ENCODE results near the gene HOXA9. TPM values are rescaled to one million over a fixed set of nuclear protein-coding genes. Genes with fewer than 3 reads are reported as not detected.

Gene HOXA9
- total RNA-seq, 1 donor from 2014 or later, result not detected

DNA sequence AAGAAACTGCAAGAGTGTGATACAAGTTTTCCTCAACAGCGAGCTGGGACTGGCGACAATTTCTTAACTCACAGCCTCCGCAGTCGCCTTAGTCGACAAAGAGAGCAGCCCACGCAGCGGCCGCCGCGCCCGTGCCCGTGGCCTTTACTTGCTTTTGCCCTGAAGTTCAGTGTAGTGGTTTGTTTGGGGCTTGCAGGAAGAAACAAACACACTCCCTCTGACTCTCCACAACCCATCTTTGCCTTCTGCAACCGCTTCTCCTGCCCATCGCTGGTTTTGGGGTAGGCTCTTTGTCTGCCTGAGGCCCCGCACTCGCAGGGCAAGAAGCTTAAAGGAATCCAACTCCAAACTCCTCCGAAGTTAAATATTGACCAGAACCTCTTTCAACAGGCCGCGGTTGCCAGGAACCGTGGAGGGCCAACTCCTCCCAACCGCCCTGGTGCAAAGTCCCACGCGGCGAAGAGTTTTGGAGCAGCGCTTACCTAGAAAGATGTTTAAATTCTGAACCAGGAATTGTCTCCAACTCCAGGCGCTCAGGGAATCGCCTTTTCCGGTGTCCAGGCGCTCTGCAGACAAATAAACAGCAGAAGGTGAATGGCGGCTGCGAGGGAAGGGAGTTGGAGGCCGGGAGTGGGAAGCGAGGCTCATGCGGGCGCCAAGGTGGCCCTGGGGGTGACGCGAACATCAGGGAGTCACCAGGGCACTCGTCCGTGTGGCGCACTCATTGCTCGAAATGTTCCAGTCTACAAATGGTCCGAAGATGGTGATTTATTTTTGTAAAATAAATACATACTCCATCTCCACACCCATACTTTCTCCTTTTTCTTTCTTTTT, 43.0 kb downstream of the HOXA9 start:
- Mint-ChIP-seq H3K36me3 (ENCODE audit: unreplicated experiment) (no peaks in the 10 kb centered on the region), H3K27me3 (ENCODE audit: unreplicated experiment) (peaks cover 96% of the 10 kb centered on the region), H3K4me3 (ENCODE audit: unreplicated experiment) (no peak overlapping the region), H3K9me3 (ENCODE audit: unreplicated experiment) (no peaks in the 10 kb centered on the region), H3K4me1 (ENCODE audit: unreplicated experiment) (no peaks in the 10 kb centered on the region), H3K27ac (ENCODE audit: unreplicated experiment) (no peak overlapping the region)
- DNase-seq (ENCODE audit: extremely low spot score, unreplicated experiment), result no peak
- TF ChIP-seq, protein P1, sequence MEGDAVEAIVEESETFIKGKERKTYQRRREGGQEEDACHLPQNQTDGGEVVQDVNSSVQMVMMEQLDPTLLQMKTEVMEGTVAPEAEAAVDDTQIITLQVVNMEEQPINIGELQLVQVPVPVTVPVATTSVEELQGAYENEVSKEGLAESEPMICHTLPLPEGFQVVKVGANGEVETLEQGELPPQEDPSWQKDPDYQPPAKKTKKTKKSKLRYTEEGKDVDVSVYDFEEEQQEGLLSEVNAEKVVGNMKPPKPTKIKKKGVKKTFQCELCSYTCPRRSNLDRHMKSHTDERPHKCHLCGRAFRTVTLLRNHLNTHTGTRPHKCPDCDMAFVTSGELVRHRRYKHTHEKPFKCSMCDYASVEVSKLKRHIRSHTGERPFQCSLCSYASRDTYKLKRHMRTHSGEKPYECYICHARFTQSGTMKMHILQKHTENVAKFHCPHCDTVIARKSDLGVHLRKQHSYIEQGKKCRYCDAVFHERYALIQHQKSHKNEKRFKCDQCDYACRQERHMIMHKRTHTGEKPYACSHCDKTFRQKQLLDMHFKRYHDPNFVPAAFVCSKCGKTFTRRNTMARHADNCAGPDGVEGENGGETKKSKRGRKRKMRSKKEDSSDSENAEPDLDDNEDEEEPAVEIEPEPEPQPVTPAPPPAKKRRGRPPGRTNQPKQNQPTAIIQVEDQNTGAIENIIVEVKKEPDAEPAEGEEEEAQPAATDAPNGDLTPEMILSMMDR (IDR thresholded peaks at IDR 0.05), result no peak

DNA sequence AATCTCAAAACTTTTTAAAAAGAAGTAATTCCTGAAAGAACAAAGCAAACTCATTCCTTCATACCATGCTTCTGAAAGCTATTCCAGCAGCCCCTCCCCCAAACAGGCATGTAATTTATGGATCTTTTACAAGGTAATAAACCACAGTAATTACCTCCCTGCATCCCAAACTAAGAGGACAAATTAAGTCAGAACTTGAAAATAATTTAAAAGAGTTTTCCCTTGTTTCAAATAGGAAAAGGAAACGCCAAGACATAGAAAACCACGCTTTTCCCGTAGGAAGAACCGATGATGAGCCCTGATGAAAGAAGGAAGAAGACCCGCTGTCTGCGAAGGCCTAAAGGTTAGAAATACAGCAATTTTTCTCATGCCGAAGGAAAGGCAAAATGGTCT, 43.7 kb downstream of the HOXA9 start:
- peaks cover 96% of the 10 kb centered on the region for H3K27me3 Mint-ChIP-seq (ENCODE audit: unreplicated experiment)
- no peak for DNase-seq (ENCODE audit: extremely low spot score, unreplicated experiment)
- H3K9me3 Mint-ChIP-seq (ENCODE audit: unreplicated experiment), result no peaks in the 10 kb centered on the region
- H3K36me3 Mint-ChIP-seq (ENCODE audit: unreplicated experiment), result no peaks in the 10 kb centered on the region
- H3K4me3 Mint-ChIP-seq (ENCODE audit: unreplicated experiment), result no peak overlapping the region
- no peak overlapping the region for H3K27ac Mint-ChIP-seq (ENCODE audit: unreplicated experiment)
- TF ChIP-seq, protein P1 (IDR thresholded peaks at IDR 0.05), result no peak
- H3K4me1 Mint-ChIP-seq (ENCODE audit: unreplicated experiment), result no peaks in the 10 kb centered on the region

DNA sequence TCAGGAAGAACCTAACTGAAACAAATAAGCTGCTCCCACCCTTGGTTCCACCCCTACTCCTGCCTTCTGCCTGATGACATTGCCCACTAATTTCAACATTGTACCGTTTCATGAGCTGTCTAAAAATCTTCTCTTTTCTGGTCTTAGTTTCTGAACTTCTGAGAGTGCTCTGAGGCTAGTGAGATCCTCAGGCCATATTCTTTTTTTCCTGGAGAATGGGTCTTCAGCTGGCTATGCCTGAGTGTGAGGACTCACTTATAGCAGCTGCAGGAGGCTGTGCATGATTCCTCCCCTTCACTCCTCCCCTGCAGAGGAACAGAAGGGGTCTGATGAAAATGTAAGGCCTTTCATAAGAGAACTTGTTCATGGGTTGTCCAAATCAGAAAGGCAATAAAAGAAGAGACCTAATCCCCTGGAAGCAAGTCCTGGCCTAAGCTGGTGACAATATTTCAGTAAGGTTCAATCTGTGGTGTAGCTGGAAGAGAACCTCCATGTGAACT, 45.9 kb downstream of the HOXA9 start:
- Mint-ChIP-seq H3K27me3 (ENCODE audit: unreplicated experiment) (peaks cover 93% of the 10 kb centered on the region), H3K27ac (ENCODE audit: unreplicated experiment) (no peak overlapping the region), H3K4me3 (ENCODE audit: unreplicated experiment) (no peak overlapping the region), H3K36me3 (ENCODE audit: unreplicated experiment) (no peaks in the 10 kb centered on the region), H3K9me3 (ENCODE audit: unreplicated experiment) (no peaks in the 10 kb centered on the region), H3K4me1 (ENCODE audit: unreplicated experiment) (peaks cover 1% of the 10 kb centered on the region)
- TF ChIP-seq, protein P1 (IDR thresholded peaks at IDR 0.05), result no peak
- no peak for DNase-seq (ENCODE audit: extremely low spot score, unreplicated experiment)

DNA sequence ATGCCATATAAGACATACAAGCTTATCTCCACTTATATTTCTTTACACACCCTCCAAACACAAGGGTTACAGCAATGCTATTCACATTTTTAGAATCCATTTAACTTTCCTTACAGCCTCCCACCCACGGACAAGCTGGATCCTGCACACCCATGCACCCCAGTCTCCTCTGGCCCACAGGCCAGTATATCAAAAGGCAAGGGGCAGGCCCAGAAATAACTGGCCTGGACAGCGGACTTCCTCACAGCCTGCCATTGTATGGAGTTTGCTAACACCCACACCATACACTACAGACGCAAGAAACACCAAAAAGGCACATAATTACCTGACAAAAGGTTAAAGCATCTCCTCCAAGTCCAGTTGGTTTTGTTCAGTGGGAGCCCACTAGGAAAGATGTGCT, 46.8 kb downstream of the HOXA9 start:
- peaks cover 1% of the 10 kb centered on the region for H3K4me1 Mint-ChIP-seq (ENCODE audit: unreplicated experiment)
- no peak overlapping the region for H3K4me3 Mint-ChIP-seq (ENCODE audit: unreplicated experiment)
- H3K27me3 Mint-ChIP-seq (ENCODE audit: unreplicated experiment), result peaks cover 88% of the 10 kb centered on the region
- no peak for DNase-seq (ENCODE audit: extremely low spot score, unreplicated experiment)
- no peaks in the 10 kb centered on the region for H3K9me3 Mint-ChIP-seq (ENCODE audit: unreplicated experiment)
- no peak overlapping the region for H3K27ac Mint-ChIP-seq (ENCODE audit: unreplicated experiment)
- TF ChIP-seq, protein P1 (IDR thresholded peaks at IDR 0.05), result no peak
- no peaks in the 10 kb centered on the region for H3K36me3 Mint-ChIP-seq (ENCODE audit: unreplicated experiment)

DNA sequence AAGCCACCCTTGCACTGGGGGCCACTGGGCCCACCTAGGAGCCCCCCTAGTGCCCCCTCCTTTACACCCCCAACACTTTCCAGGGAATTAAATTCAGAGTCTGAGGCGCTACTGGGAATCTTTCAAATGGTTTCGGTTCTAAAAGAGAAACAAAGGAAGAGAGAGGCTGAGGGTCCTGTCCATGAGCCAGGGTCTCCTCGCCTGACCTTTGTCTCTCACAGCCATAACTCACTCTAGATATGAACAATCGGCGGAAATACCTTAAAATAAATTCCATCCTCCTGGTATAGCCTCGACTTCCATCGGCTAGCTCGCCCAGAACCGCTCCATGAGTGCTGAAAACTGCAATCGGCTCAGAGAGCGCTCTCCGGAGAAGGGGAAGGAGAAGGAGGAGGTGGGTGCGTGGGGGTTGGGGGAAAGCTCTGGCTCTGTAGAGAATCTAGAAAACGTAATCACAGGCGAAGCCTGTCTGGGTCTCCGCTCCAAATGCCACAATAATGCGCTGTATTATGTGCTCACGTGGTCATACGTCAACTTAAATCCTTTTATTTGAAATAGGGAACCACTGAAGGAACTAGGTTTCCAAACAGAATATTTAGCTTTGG, 47.3 kb downstream of the HOXA9 start:
- H3K9me3 Mint-ChIP-seq (ENCODE audit: unreplicated experiment), result no peaks in the 10 kb centered on the region
- DNase-seq (ENCODE audit: extremely low spot score, unreplicated experiment), result no peak
- peaks cover 1% of the 10 kb centered on the region for H3K4me1 Mint-ChIP-seq (ENCODE audit: unreplicated experiment)
- no peak overlapping the region for H3K27ac Mint-ChIP-seq (ENCODE audit: unreplicated experiment)
- H3K4me3 Mint-ChIP-seq (ENCODE audit: unreplicated experiment), result no peak overlapping the region
- TF ChIP-seq, protein P1 (IDR thresholded peaks at IDR 0.05), result no peak
- H3K27me3 Mint-ChIP-seq (ENCODE audit: unreplicated experiment), result peaks cover 86% of the 10 kb centered on the region
- H3K36me3 Mint-ChIP-seq (ENCODE audit: unreplicated experiment), result no peaks in the 10 kb centered on the region

Data from osteocyte (in vitro differentiated cells).